HG02798 (cell line): ENCODE results near the gene EVA1A.

ENCODE experiments used
- ATAC-seq: cut with Tn5 transposase; IDR thresholded peaks from one replicate; pipeline ENCODE4 v1.9.1; 2021; ENCODE audit warnings: mild to moderate bottlenecking; ENCODE audit not compliant: unreplicated experiment, poor library complexity

EVA1A gene

GRCh38 chr2:75545922-75546321, 14.8 kb downstream of the EVA1A start:
- no peak for ATAC-seq

- ATAC-seq, result no peak
These were observed 15.4 kb downstream of the EVA1A start for GRCh38 chr2:75545387-75545786.

GRCh38 chr2:75543446-75543845, 17.3 kb downstream of the EVA1A start:
- ATAC-seq, result no peak

- no peak for ATAC-seq
These were observed 19.3 kb downstream of the EVA1A start for GRCh38 chr2:75541430-75541829.

GRCh38 chr2:75540994-75541393, 19.7 kb downstream of the EVA1A start:
- ATAC-seq, result no peak

GRCh38 chr2:75539955-75540716, 20.6 kb downstream of the EVA1A start:
- ATAC-seq, result no peak

GRCh38 chr2:75538521-75539490, 21.9 kb downstream of the EVA1A start:
- no peak for ATAC-seq

GRCh38 chr2:75537658-75538057, 23.1 kb downstream of the EVA1A start:
- no peak for ATAC-seq

GRCh38 chr2:75533135-75533534, 27.6 kb downstream of the EVA1A start:
- no peak for ATAC-seq

- no peak for ATAC-seq
These were observed 28.3 kb downstream of the EVA1A start for GRCh38 chr2:75532488-75532887.

GRCh38 chr2:75528221-75528977, 32.3 kb downstream of the EVA1A start:
- ATAC-seq, result no peak

- ATAC-seq, result no peak
These were observed 33.1 kb downstream of the EVA1A start for GRCh38 chr2:75527676-75528075.

GRCh38 chr2:75526842-75527241, 33.9 kb downstream of the EVA1A start:
- no peak for ATAC-seq

GRCh38 chr2:75525434-75526310, 35.1 kb downstream of the EVA1A start:
- no peak for ATAC-seq

GRCh38 chr2:75524276-75524911, 36.3 kb downstream of the EVA1A start:
- no peak for ATAC-seq

- peak; percentile 83 for ATAC-seq
These were observed 37.1 kb downstream of the EVA1A start for GRCh38 chr2:75523313-75524275.

- ATAC-seq, result no peak
These were observed 38.0 kb downstream of the EVA1A start for GRCh38 chr2:75522543-75523312.
